Thymus (tissue), 11 donors: Measurements from ENCODE around the gene FECH. TPM values are rescaled to one million over a fixed set of nuclear protein-coding genes. Genes with fewer than 3 reads are reported as not detected.

Experiments used
- DNase-seq, 9 donors: peaks; one replicate each; pipeline ENCODE4 v3.0.0-alpha.2; 2013; ENCODE audit warnings: low spot score in 9 of 9, low read depth in 6 of 9, missing footprints in 1 of 9
- H3K27ac ChIP-seq, 2 donors: one replicate each; pipeline ENCODE4 v1.5.1; 2013; ENCODE audit warnings: control low read depth in 1 of 2, low read depth in 1 of 2, low read length in 1 of 2, mild to moderate bottlenecking in 1 of 2, moderate library complexity in 1 of 2
- H3K27me3 ChIP-seq, 2 donors: one replicate each; pipeline ENCODE4 v1.5.1; 2013; ENCODE audit warnings: low read length in 1 of 2; ENCODE audit not compliant: control insufficient read depth in 2 of 2, insufficient read depth in 1 of 2
- H3K36me3 ChIP-seq, 2 donors: one replicate each; pipeline ENCODE4 v1.5.1; 2013; ENCODE audit warnings: low read length in 1 of 2, mild to moderate bottlenecking in 1 of 2, moderate library complexity in 1 of 2; ENCODE audit not compliant: control insufficient read depth in 2 of 2, insufficient read depth in 2 of 2
- H3K4me1 ChIP-seq, 2 donors: one replicate each; pipeline ENCODE4 v1.5.1; 2013; ENCODE audit warnings: low read length in 2 of 2; ENCODE audit not compliant: control insufficient read depth in 2 of 2, insufficient read depth in 2 of 2
- H3K4me3 ChIP-seq, 2 donors: one replicate each; pipeline ENCODE4 v1.5.1; 2013; ENCODE audit warnings: low read length in 2 of 2, control low read depth in 1 of 2, mild to moderate bottlenecking in 1 of 2
- H3K9me3 ChIP-seq, 2 donors: one replicate each; pipeline ENCODE4 v1.5.1; 2013; ENCODE audit warnings: low read length in 1 of 2, mild to moderate bottlenecking in 1 of 2; ENCODE audit not compliant: control insufficient read depth in 2 of 2, insufficient read depth in 1 of 2
- WGBS: extraction: QIAGEN DNeasy Blood & Tissue Kit; methylation state at CpG from one replicate; pipeline ENCODE4 v1.1.7; 2013; 5-methylcytosine and 5-hydroxymethylcytosine counted together
- polyA plus RNA-seq: library from polyadenylated mRNA; stranded (reverse); fragments of 200-250 nt; gene quantifications from one replicate; pipeline ENCODE4 v1.2.3, GENCODE V29; 2013
- total RNA-seq: library from RNA; stranded (reverse); fragments of 120-200 nt; gene quantifications from one replicate; pipeline ENCODE4 v1.2.4, GENCODE V29; 2013
- donor health status: healthy.

Gene FECH
- total and polyA plus RNA-seq, 2 donors: 11.1 to 33.1 TPM

DNA sequence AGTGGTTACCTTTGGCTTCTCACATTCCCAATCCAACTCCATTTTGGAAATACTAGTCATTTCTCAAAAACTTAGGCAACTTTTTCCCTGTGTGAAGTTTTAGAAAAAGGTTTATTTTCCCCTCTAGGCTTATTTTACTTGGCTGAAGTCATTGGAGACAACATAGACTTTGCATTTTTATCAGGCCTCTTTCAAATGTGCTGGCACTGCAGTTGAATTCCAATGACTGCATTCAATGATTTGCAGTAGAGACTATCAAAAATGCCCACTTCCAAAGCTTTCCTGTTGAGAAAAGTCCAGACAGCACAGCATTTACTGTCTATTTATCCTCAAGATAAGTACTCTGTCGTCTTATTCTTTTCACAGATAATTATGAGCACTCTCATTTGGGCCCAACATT, 81.3 kb downstream of the FECH start:
- Histone ChIP-seq H3K27ac (no peak overlapping the region), H3K4me3 (no peak overlapping the region), H3K36me3 (no peaks in the 10 kb centered on the region), H3K27me3 (no peaks in the 10 kb centered on the region), H3K4me1 (no peaks in the 10 kb centered on the region), H3K9me3 (no peaks in the 10 kb centered on the region)
- no peak for DNase-seq
- WGBS: 84% methylated on average over 1 of the region's 1 CpG

- WGBS: 81% methylated on average over 9 of the region's 9 CpGs
- H3K27me3 ChIP-seq: no peaks in the 10 kb centered on the region
- no peak overlapping the region for H3K27ac ChIP-seq
- no peak for DNase-seq
- no peaks in the 10 kb centered on the region for H3K36me3 ChIP-seq
- H3K9me3 ChIP-seq: no peaks in the 10 kb centered on the region
- H3K4me1 ChIP-seq: no peaks in the 10 kb centered on the region
- no peak overlapping the region for H3K4me3 ChIP-seq
Observed at GRCh38 chr18:57502624-57503023, 83.9 kb downstream of the FECH start.

- 81% methylated on average over 5 of the region's 5 CpGs for WGBS
- DNase-seq: no peak
- Histone ChIP-seq H3K27ac (no peak overlapping the region), H3K36me3 (no peaks in the 10 kb centered on the region), H3K4me1 (no peaks in the 10 kb centered on the region), H3K9me3 (no peaks in the 10 kb centered on the region), H3K4me3 (no peak overlapping the region), H3K27me3 (no peaks in the 10 kb centered on the region)
Observed at GRCh38 chr18:57498682-57499256, 87.7 kb downstream of the FECH start.

Other genes with a start within 250 kb of the FECH start
- gene ST8SIA3, start 234.1 kb downstream of the FECH start, total RNA-seq: 0.09 TPM
- gene ST8SIA3, start 234.1 kb downstream of the FECH start, polyA plus RNA-seq: 0.05 TPM
- gene ONECUT2, start 151.3 kb downstream of the FECH start, total RNA-seq: under 0.01 TPM
- gene ONECUT2, start 151.3 kb downstream of the FECH start, polyA plus RNA-seq: 0.02 TPM
- 117 TPM for gene NARS1, start 35.1 kb upstream of the FECH start, total RNA-seq
- 84.9 TPM for gene NARS1, start 35.1 kb upstream of the FECH start, polyA plus RNA-seq
- gene ATP8B1, start 216.6 kb upstream of the FECH start, total RNA-seq: 3.0 TPM
- 4.3 TPM for gene ATP8B1, start 216.6 kb upstream of the FECH start, polyA plus RNA-seq